SK-N-SH treated with all-trans-retinoic acid at 6 μM for 48 hours (cell line): ENCODE data around the gene KIF18A.

Source experiments
- ATAC-seq: fragments of 200-7000 bp; cut with Tn5 transposase; 3 replicates; pipeline ENCODE4 v1.9.1; 2020; ENCODE audit warnings: mild to moderate bottlenecking, moderate library complexity
- ARNTL ChIP-seq: fragments of 450-650 bp; formaldehyde crosslinking; IDR thresholded peaks from 2 replicates; pipeline ENCODE4 v1.5.0; 2020; ENCODE audit warnings: low read depth, mild to moderate bottlenecking, moderate library complexity, borderline replicate concordance
- BACH2 ChIP-seq: fragments of 250-450 bp; sonication (Bioruptor Pico); IDR thresholded peaks from 2 replicates; pipeline ENCODE4 v1.9.0; 2021; ENCODE audit warnings: mild to moderate bottlenecking, borderline replicate concordance
- CSDC2 ChIP-seq: fragments of 250-450 bp; sonication (Bioruptor Pico); IDR thresholded peaks from 2 replicates; pipeline ENCODE4 v1.5.0; 2020; ENCODE audit warnings: mild to moderate bottlenecking, moderate library complexity
- ESRRG ChIP-seq: fragments of 250-450 bp; sonication (Bioruptor Pico); IDR thresholded peaks from 2 replicates; pipeline ENCODE4 v1.6.1; 2021; ENCODE audit warnings: mild to moderate bottlenecking
- GLIS3 ChIP-seq: fragments of 250-450 bp; sonication (Bioruptor Pico); IDR thresholded peaks from 2 replicates; pipeline ENCODE4 v1.5.0; 2020; ENCODE audit warnings: mild to moderate bottlenecking, moderate library complexity
- ISL1 ChIP-seq: fragments of 250-450 bp; sonication (Bioruptor Pico); IDR thresholded peaks from 2 replicates; pipeline ENCODE4 v2.1.2; 2022; ENCODE audit warnings: mild to moderate bottlenecking, moderate library complexity
- OSR1 ChIP-seq: fragments of 250-450 bp; sonication (Bioruptor Pico); IDR thresholded peaks from 2 replicates; pipeline ENCODE4 v1.8.0; 2022; ENCODE audit warnings: moderate library complexity, mild to moderate bottlenecking, inconsistent platforms
- PPARA ChIP-seq: fragments of 250-450 bp; sonication (Bioruptor Pico); IDR thresholded peaks from 2 replicates; pipeline ENCODE4 v1.5.0; 2020; ENCODE audit warnings: mild to moderate bottlenecking, borderline replicate concordance
- RARB ChIP-seq: fragments of 250-450 bp; sonication (Bioruptor Pico); IDR thresholded peaks from 2 replicates; pipeline ENCODE4 v1.8.0; 2021; ENCODE audit warnings: mild to moderate bottlenecking, moderate library complexity
- SNAI2 ChIP-seq: fragments of 250-450 bp; sonication (Bioruptor Pico); IDR thresholded peaks from 2 replicates; pipeline ENCODE4 v1.5.0; 2020; ENCODE audit warnings: mild to moderate bottlenecking, moderate library complexity
- TCF4 ChIP-seq: fragments of 250-450 bp; sonication (Bioruptor Pico); IDR thresholded peaks from 2 replicates; pipeline ENCODE4 v1.8.0; 2021; ENCODE audit warnings: mild to moderate bottlenecking, moderate library complexity, borderline replicate concordance
- TOX ChIP-seq: fragments of 250-450 bp; sonication (Bioruptor Pico); IDR thresholded peaks from 2 replicates; pipeline ENCODE4 v1.8.0; 2021; ENCODE audit warnings: mild to moderate bottlenecking, moderate library complexity, borderline replicate concordance
- ZC3H10 ChIP-seq: fragments of 250-450 bp; sonication (Bioruptor Pico); IDR thresholded peaks from 2 replicates; pipeline ENCODE4 v1.5.1; 2021; ENCODE audit warnings: mild to moderate bottlenecking, moderate library complexity
- ZFP3 ChIP-seq: fragments of 250-450 bp; sonication (Bioruptor Pico); IDR thresholded peaks from 2 replicates; pipeline ENCODE4 v1.5.0; 2020; ENCODE audit warnings: mild to moderate bottlenecking, moderate library complexity
- ZFP30 ChIP-seq: fragments of 450-650 bp; formaldehyde crosslinking; IDR thresholded peaks from 2 replicates; pipeline ENCODE4 v1.5.0; 2022; ENCODE audit warnings: mild to moderate bottlenecking, moderate library complexity
- ZNF565 ChIP-seq: fragments of 450-650 bp; formaldehyde crosslinking; conservative IDR thresholded peaks from 2 replicates; pipeline ENCODE4 v1.5.0; 2020; ENCODE audit warnings: low read depth, mild to moderate bottlenecking, moderate library complexity
- ZNF70 ChIP-seq: fragments of 450-650 bp; formaldehyde crosslinking; IDR thresholded peaks from 2 replicates; pipeline ENCODE4 v1.5.0; 2020; ENCODE audit warnings: mild to moderate bottlenecking, moderate library complexity
- ZNF8 ChIP-seq: fragments of 450-650 bp; formaldehyde crosslinking; IDR thresholded peaks from 2 replicates; pipeline ENCODE4 v1.5.0; 2020; ENCODE audit warnings: mild to moderate bottlenecking, moderate library complexity
- TF ChIP-seq, protein P1 (sequence below): fragments of 250-450 bp; sonication (Bioruptor Pico); IDR thresholded peaks from 2 replicates; pipeline ENCODE4 v1.8.0; 2021; ENCODE audit warnings: low read depth, mild to moderate bottlenecking, moderate library complexity, borderline replicate concordance
- TF ChIP-seq, protein P2 (sequence below): fragments of 250-450 bp; sonication (Bioruptor Pico); IDR thresholded peaks from 2 replicates; pipeline ENCODE4 v1.5.1; 2021; ENCODE audit warnings: mild to moderate bottlenecking, moderate library complexity
- TF ChIP-seq, protein P3 (sequence below): fragments of 250-450 bp; sonication (Bioruptor Pico); IDR thresholded peaks from 2 replicates; pipeline ENCODE4 v1.5.1; 2020; ENCODE audit warnings: low read depth, mild to moderate bottlenecking, moderate library complexity

KIF18A gene

DNA sequence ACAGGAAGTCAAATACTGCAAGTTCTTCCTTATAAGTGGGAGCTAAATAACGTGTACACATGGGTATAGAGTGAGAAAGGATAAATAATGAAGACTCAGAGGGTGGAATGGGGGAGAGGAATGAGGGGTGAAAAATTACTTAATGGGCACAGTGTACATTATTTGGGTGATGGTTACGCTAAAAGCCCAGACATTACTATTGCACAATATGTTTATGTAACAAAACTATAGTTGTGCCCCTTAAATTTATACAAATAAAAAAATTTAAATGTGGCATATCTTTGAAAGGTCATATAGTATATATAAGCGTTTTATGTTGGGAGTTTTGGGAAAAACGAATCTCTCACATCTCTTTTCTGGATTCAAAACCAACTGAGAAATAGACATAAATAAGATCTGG is 96.1 kb downstream of the KIF18A start (continued):
- TF ChIP-seq ISL1 (CRISPR knock-in tag) (no peak), SNAI2 (CRISPR knock-in tag) (no peak), OSR1 (CRISPR knock-in tag) (no peak), TOX (CRISPR knock-in tag) (no peak), TCF4 (no peak), ARNTL (no peak), GLIS3 (no peak)
- TF ChIP-seq, protein P1, sequence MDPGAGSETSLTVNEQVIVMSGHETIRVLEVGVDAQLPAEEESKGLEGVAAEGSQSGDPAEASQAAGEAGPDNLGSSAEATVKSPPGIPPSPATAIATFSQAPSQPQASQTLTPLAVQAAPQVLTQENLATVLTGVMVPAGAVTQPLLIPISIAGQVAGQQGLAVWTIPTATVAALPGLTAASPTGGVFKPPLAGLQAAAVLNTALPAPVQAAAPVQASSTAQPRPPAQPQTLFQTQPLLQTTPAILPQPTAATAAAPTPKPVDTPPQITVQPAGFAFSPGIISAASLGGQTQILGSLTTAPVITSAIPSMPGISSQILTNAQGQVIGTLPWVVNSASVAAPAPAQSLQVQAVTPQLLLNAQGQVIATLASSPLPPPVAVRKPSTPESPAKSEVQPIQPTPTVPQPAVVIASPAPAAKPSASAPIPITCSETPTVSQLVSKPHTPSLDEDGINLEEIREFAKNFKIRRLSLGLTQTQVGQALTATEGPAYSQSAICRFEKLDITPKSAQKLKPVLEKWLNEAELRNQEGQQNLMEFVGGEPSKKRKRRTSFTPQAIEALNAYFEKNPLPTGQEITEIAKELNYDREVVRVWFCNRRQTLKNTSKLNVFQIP (CRISPR knock-in tag), result no peak

DNA sequence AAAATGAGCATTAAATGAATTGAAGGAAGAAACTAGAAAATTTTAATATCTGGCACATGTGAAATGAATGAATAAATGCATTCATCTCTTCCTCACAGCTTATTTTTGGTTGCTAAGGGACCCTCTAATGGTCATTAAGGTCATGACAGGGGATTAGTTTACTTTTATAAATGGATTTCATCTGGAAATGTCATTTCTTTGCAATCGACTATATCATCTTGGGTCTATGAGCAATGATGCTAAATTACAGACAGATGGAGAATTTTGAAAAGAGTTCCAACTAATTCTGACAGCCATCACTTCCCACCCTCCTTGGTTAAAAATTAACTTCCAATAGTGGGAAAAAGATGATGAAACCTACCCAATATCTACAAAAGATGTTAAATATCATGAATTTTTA is 98.0 kb downstream of the KIF18A start:
- TF ChIP-seq ZC3H10 (CRISPR knock-in tag) (no peak), ISL1 (CRISPR knock-in tag) (no peak), ZFP30 (no peak), SNAI2 (CRISPR knock-in tag) (no peak), RARB (CRISPR knock-in tag) (no peak), BACH2 (CRISPR knock-in tag) (no peak), ESRRG (CRISPR knock-in tag) (no peak), ARNTL (no peak), ZNF70 (CRISPR knock-in tag) (no peak), ZFP3 (CRISPR knock-in tag) (no peak), OSR1 (CRISPR knock-in tag) (no peak), TCF4 (no peak), ZNF565 (CRISPR knock-in tag) (no peak), CSDC2 (CRISPR knock-in tag) (no peak), ZNF8 (CRISPR knock-in tag) (no peak)
- TF ChIP-seq, protein P2, sequence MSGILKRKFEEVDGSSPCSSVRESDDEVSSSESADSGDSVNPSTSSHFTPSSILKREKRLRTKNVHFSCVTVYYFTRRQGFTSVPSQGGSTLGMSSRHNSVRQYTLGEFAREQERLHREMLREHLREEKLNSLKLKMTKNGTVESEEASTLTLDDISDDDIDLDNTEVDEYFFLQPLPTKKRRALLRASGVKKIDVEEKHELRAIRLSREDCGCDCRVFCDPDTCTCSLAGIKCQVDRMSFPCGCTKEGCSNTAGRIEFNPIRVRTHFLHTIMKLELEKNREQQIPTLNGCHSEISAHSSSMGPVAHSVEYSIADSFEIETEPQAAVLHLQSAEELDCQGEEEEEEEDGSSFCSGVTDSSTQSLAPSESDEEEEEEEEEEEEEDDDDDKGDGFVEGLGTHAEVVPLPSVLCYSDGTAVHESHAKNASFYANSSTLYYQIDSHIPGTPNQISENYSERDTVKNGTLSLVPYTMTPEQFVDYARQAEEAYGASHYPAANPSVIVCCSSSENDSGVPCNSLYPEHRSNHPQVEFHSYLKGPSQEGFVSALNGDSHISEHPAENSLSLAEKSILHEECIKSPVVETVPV (CRISPR knock-in tag), result no peak
- TF ChIP-seq, protein P3, sequence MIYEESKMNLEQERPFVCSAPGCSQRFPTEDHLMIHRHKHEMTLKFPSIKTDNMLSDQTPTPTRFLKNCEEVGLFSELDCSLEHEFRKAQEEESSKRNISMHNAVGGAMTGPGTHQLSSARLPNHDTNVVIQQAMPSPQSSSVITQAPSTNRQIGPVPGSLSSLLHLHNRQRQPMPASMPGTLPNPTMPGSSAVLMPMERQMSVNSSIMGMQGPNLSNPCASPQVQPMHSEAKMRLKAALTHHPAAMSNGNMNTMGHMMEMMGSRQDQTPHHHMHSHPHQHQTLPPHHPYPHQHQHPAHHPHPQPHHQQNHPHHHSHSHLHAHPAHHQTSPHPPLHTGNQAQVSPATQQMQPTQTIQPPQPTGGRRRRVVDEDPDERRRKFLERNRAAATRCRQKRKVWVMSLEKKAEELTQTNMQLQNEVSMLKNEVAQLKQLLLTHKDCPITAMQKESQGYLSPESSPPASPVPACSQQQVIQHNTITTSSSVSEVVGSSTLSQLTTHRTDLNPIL (CRISPR knock-in tag), result no peak

DNA sequence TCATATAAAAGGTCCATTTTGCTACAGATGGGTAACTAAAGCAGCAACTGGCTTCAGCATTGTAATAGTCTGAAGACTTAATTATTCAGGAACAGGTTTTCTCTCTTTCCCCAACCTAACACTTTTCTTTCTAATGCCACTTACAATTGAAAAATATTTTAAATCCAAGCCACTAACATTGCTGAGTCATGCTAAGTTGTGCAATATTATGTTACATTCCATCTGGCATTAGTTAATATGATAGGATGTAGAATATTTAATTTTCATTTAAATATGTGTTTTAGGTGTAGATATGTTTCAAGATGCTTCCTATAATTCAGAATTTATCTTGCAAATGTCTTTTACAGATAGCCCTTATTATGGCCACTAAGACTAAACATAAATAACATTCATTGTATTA is 98.6 kb downstream of the KIF18A start:
- no peak for ATAC-seq
- TF ChIP-seq CSDC2 (CRISPR knock-in tag) (no peak), ISL1 (CRISPR knock-in tag) (0 out of 2 replicates have a peak, but pooled peaks have one; percentile 24)

More for the DNA sequence above, 98.0 kb downstream of the KIF18A start:
- ATAC-seq, result no peak

DNA sequence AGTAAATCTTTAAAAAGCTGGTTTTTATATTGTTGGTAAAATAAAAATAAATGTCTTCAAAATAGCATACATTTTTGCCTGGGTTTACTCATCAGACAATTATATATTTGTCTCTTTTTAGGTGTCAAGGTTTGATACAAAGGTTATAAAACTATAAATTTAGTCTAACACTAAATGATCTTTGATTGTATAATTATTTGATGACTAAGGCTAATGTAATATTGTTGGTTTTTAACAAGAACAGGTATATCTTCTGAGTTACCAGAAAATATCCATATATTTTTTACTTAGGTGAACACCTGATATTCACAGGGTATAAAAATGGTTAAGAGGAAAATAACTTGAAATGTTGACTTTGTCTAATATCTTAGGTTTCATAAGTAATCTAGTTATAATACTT is 104.3 kb downstream of the KIF18A start:
- ATAC-seq, result no peak

More for the DNA sequence above, 104.3 kb downstream of the KIF18A start:
- TF ChIP-seq ESRRG (CRISPR knock-in tag) (no peak), ARNTL (no peak), ZFP3 (CRISPR knock-in tag) (no peak), OSR1 (CRISPR knock-in tag) (no peak), PPARA (CRISPR knock-in tag) (no peak), TCF4 (no peak), ZC3H10 (CRISPR knock-in tag) (no peak)
- TF ChIP-seq, protein P2 (CRISPR knock-in tag), result no peak
- TF ChIP-seq, protein P1 (CRISPR knock-in tag), result no peak
